Adipocyte (in vitro differentiated cells): ENCODE data around the gene IFNG-AS1.

Experiments used
- DNase-seq: peaks from one replicate; pipeline ENCODE4 v3.0.0-alpha.2; 2015; ENCODE audit warnings: low read depth
- H3K27me3 ChIP-seq: replicated peaks from 2 replicates; pipeline ENCODE4 v1.7.0; 2013; ENCODE audit warnings: mild to moderate bottlenecking, low read length, moderate library complexity; ENCODE audit not compliant: control insufficient read depth, insufficient read depth
- H3K36me3 ChIP-seq: 2 replicates; pipeline ENCODE4 v1.7.0; 2013; ENCODE audit warnings: low read length, mild to moderate bottlenecking, moderate library complexity; ENCODE audit not compliant: control insufficient read depth, insufficient read depth, severe bottlenecking
- H3K4me1 ChIP-seq: 2 replicates; pipeline ENCODE4 v1.7.0; 2013; ENCODE audit warnings: mild to moderate bottlenecking, low read length, moderate library complexity; ENCODE audit not compliant: control insufficient read depth, insufficient read depth
- H3K4me3 ChIP-seq: 2 replicates; pipeline ENCODE4 v1.7.0; 2013; ENCODE audit warnings: mild to moderate bottlenecking, low read length, moderate library complexity
- H3K9ac ChIP-seq: 2 replicates; pipeline ENCODE4 v1.7.0; 2013; ENCODE audit warnings: mild to moderate bottlenecking, low read length, moderate library complexity
- H3K9me3 ChIP-seq: 2 replicates; pipeline ENCODE4 v1.7.0; 2013; ENCODE audit warnings: mild to moderate bottlenecking, low read length, moderate library complexity; ENCODE audit not compliant: control insufficient read depth

Gene IFNG-AS1

DNA sequence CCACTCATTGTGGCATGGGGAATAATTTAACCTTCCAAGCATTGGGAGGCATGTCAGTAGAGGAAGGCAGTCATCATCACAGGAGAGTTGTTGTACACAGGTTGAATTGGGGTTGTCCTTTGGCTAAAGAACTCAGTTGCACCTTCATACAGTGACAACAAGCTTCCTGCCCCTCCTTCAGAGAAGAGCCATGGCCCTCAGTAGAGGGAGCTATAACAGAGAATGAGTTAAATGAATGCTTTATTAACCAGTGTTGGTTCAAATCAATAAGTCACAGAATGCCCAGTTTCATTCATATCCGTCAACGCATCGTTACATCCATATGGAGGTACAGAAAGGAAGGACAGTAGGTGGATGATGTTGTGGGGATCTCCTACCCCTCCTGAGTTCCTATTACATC is 4.8 kb downstream of the IFNG-AS1 start:
- Histone ChIP-seq H3K4me3 (no peak overlapping the region), H3K9ac (no peak overlapping the region)

DNA sequence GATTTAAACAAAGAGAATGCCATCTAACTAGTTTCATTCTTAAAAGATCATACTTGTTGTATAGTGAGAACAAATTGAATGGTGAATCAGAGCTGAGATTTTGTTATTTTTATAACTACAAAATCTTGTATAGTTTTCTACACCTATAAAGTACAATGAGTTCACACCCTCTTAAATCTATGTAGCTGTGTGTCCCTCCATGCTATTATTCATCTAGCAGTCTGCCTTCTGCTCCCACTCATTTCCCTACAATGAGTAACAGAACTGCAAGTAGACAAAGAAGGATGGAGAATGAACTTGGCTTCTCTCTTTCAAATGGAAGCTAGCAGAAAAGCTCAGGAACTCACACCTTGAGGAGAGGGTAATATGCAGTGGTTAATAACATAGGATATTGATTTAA is 7.1 kb downstream of the IFNG-AS1 start:
- Histone ChIP-seq H3K4me3 (no peak overlapping the region), H3K4me1 (peaks cover 4% of the 10 kb centered on the region), H3K9me3 (no peaks in the 10 kb centered on the region), H3K36me3 (no peaks in the 10 kb centered on the region), H3K9ac (no peak overlapping the region), H3K27me3 (no peaks in the 10 kb centered on the region)
- no peak for DNase-seq

More for the DNA sequence above, 4.8 kb downstream of the IFNG-AS1 start:
- no peak for DNase-seq
- H3K4me1 ChIP-seq, result no peaks in the 10 kb centered on the region
- H3K36me3 ChIP-seq, result no peaks in the 10 kb centered on the region
- H3K9me3 ChIP-seq, result no peaks in the 10 kb centered on the region
- H3K27me3 ChIP-seq, result no peaks in the 10 kb centered on the region

DNA sequence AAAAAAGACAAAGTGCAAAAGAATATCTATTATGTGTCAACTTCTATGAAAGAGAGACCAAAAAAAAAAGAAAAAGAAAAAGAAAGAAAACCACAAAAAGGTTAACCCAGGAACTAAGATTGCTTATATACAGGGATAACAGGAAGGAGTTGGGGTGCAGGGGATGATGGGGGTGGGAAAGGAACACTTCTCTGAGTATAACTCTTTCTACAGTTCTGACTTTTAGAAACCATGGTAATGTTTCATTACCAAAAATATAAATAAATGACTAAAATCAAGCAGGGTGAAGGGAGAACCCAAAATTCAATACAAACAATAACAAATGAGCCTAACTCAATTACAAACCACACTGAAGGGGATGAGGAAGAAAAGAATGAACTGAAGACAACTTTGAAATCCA is 9.1 kb downstream of the IFNG-AS1 start:
- H3K9ac ChIP-seq, result no peak overlapping the region
- H3K4me3 ChIP-seq, result no peak overlapping the region
- no peaks in the 10 kb centered on the region for H3K9me3 ChIP-seq
- H3K36me3 ChIP-seq, result no peaks in the 10 kb centered on the region
- DNase-seq, result no peak
- H3K27me3 ChIP-seq, result no peaks in the 10 kb centered on the region
- H3K4me1 ChIP-seq, result peaks cover 4% of the 10 kb centered on the region

DNA sequence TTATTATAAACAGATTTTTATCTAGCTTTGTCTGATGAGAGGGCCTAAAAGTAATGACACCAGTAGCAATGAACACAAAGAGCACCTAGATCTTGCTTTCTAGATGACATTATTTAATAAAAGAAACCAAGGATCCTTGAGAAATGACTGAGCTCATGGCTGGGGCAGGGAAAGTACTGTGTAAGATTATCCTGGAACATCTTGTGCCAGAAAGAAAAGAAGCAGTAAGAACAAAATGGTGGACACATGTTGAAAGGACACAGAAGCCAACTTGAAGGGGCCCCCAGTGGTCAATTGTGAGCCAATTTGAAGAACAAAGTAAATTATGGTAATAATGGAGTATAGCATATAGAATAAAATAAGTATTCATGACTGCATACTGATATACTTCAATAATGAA is 10.0 kb downstream of the IFNG-AS1 start:
- peaks cover 3% of the 10 kb centered on the region for H3K9me3 ChIP-seq
- peaks cover 4% of the 10 kb centered on the region for H3K4me1 ChIP-seq

DNA sequence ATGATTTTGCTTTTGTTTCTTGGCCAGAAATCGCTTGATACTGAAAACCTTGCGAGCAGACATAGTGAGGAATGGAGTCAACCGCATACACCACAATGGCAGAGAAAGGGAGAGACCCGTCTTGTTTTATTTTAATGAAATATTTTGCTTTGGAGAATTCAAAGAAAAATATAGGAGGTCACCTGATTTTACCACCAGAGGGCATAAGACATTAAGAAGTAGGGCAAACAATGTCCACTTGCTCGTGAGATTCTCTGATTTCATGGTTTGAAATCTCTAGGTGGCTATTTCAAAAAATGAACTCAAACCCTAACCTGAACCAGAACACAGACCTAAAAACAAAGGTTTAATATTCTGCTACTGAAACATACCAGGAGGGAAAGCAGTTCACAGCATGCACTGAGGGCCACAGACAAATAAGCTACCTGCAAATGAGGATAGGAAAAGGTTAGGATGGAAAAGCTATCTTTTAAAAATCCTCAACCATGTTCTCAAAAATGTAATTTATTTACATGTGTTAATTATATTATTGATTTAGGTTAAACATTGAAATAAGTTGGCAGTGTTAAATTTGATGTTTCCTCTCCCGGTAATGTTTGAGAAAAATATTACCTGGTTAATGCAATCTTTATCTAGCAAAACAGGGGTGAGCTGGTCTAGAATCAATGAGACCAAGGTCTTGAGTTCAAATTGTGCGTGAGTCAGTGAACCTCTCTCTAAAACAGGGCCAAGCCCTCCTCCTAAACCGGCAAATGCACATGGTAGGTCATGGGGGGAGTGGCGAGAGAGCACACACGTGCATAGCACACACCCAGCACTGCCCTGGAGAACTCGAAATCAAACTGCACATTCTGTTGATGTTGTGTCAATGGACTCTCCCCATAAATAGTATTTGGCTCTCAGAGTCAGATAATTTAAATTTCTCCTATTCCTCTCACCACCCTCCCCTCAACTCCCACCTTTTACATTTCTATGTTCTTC is 12.5 kb downstream of the IFNG-AS1 start:
- H3K9ac ChIP-seq, result no peak overlapping the region
- peak; percentile 72 for DNase-seq
- H3K9me3 ChIP-seq, result peaks cover 7% of the 10 kb centered on the region
- H3K4me3 ChIP-seq, result no peak overlapping the region
- no peaks in the 10 kb centered on the region for H3K36me3 ChIP-seq
- H3K27me3 ChIP-seq, result no peaks in the 10 kb centered on the region
- H3K4me1 ChIP-seq, result peaks cover 9% of the 10 kb centered on the region

More for the DNA sequence above, 10.0 kb downstream of the IFNG-AS1 start:
- Histone ChIP-seq H3K4me3 (no peak overlapping the region), H3K36me3 (no peaks in the 10 kb centered on the region), H3K27me3 (no peaks in the 10 kb centered on the region), H3K9ac (no peak overlapping the region)
- no peak for DNase-seq

DNA sequence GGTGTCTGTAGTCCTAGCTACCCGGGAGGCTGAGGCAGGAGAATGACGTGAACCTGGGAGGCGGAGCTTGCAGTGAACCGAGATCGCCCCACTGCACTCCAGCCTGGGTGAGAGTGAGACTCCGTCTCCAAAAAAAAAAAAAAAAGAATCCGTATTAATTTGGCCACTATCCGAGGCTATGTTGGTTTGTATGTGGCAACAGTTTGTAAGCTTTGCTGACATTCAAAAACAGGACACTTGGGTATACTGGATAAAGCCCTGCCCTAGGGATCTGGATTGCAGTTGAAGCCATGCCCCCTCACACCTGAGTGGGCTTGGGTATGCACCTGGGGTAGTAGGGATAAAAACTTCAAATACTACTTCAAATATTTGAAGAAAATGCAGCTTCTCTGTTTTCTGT is 14.5 kb downstream of the IFNG-AS1 start:
- Histone ChIP-seq H3K4me1 (peaks cover 20% of the 10 kb centered on the region), H3K9ac (no peak overlapping the region), H3K27me3 (no peaks in the 10 kb centered on the region), H3K36me3 (no peaks in the 10 kb centered on the region), H3K9me3 (peaks cover 7% of the 10 kb centered on the region), H3K4me3 (no peak overlapping the region)
- no peak for DNase-seq

DNA sequence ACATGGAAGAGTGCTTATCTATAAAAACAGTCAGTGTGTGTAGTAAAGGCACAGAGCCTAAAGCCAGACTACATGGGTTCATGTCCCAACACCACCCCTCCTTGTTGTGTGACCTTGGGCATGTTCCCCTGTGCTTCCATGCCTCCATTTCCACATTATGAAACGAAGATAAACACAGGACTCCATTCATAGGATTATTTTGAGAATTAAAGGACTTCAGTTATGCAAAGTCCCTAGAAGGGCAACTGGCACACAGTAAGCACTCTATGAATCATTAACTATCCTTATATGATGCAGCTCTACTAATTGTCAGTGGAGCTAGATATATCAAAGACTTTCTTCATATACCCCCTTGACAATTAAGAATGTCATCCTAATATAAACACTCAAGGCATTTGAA is 17.8 kb downstream of the IFNG-AS1 start:
- DNase-seq, result peak; percentile 44
- Histone ChIP-seq H3K9me3 (peaks cover 7% of the 10 kb centered on the region), H3K4me3 (peak overlapping the region; percentile 0), H3K36me3 (no peaks in the 10 kb centered on the region), H3K4me1 (peaks cover 27% of the 10 kb centered on the region), H3K9ac (peak overlapping the region; percentile 19), H3K27me3 (no peaks in the 10 kb centered on the region)

DNA sequence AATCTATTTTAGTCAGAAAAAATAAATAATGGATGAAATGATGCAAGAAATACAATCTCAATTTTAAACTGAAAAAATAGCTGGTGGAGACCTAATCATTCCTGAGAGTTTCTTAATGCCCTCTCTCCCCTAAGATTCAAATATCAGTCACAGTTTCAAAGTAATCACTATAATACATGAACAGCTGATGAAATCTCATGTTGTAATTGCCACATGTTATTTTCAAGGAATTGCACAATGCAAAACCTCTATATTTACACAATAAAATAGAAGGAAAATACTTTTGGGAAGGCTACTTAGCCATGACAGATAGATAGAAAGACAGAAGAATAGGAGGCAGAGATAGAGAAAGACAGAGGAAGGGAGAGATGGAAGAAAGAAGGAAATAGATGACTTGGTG is 18.2 kb downstream of the IFNG-AS1 start:
- H3K36me3 ChIP-seq, result no peaks in the 10 kb centered on the region
- peak; percentile 90 for DNase-seq
- H3K27me3 ChIP-seq, result no peaks in the 10 kb centered on the region
- H3K9me3 ChIP-seq, result peaks cover 7% of the 10 kb centered on the region
- H3K4me1 ChIP-seq, result peaks cover 32% of the 10 kb centered on the region
- peak overlapping the region; percentile 41 for H3K9ac ChIP-seq
- H3K4me3 ChIP-seq, result no peak overlapping the region

DNA sequence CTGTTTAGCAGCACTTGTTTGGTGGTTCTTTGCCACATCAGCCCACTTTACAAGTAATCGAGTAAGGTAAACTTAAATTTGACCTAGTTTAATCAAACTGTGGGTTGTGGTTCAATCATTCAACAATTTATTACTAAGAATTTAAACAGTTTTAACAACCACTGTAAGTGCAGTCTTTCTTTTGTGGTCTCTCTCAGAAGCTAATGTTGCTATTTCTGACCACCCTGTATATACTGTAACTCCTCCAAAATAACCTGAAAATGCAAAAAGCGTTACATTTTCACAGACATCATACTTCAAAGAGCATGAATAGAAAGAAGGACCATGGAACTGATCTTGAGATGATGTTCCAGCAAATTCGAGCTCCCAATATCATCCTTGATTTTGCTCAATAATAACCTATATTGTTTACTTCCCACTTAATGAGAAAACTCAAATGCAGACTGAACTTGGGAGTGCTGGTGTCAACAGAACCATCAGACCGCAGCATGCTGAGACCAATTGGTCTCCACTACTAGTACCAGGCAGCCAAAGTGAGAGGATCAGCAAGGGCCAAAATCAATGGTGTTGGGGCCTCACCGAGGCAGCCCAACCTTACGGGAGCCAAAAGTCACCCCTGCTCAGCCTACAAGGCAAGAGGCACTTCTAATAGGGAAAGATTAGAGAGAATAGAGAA is 22.1 kb downstream of the IFNG-AS1 start:
- Histone ChIP-seq H3K9ac (no peak overlapping the region), H3K9me3 (no peaks in the 10 kb centered on the region), H3K27me3 (no peaks in the 10 kb centered on the region), H3K4me1 (peaks cover 40% of the 10 kb centered on the region), H3K36me3 (no peaks in the 10 kb centered on the region), H3K4me3 (no peak overlapping the region)
- DNase-seq, result no peak

DNA sequence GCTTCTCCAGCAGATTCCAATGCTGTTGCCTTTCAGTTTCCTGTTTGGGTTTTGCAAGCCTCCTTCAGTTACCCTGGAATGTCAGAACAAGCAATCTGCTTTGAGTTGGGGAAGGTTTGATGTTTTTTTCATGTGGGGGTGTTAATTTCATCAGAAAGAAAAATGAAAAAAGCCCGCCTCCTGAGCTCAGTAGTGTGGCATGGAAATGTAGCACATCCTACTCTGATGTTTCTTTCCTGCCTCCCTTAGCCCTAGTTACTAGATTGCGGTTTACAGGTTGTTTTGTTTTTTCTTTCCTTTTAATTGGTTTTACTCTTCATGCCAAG is 22.6 kb downstream of the IFNG-AS1 start:
- no peak overlapping the region for H3K4me3 ChIP-seq
- peak; percentile 60 for DNase-seq
- H3K4me1 ChIP-seq, result peaks cover 35% of the 10 kb centered on the region
- H3K27me3 ChIP-seq, result no peaks in the 10 kb centered on the region
- H3K36me3 ChIP-seq, result no peaks in the 10 kb centered on the region
- H3K9ac ChIP-seq, result peak overlapping the region; percentile 5
- H3K9me3 ChIP-seq, result no peaks in the 10 kb centered on the region

DNA sequence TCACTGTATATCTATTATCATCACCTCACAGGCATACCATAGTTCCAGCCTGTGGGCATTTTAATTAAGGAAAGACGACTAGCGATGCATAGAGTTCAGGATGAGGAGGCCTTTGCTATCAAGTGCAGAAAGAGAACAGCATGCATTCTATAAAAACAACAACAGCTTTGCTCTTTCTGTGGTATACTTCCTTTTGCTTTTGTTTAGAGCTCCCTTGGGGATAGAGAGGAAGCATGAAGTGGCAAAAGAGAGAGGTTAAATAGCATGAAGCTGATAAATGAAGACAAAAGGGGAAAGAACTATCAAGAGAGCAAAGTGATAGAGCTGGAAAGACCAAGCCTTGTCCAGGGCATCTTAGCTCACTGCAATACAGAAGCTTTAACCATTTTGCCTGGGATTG is 23.5 kb downstream of the IFNG-AS1 start:
- no peaks in the 10 kb centered on the region for H3K36me3 ChIP-seq
- H3K4me3 ChIP-seq, result no peak overlapping the region
- H3K4me1 ChIP-seq, result peaks cover 27% of the 10 kb centered on the region
- no peak for DNase-seq
- H3K27me3 ChIP-seq, result no peaks in the 10 kb centered on the region
- H3K9me3 ChIP-seq, result no peaks in the 10 kb centered on the region
- no peak overlapping the region for H3K9ac ChIP-seq
